ENCODE measurements around the gene SLC25A47.
"Not testable (repeated sequence)": the region's sequence is repeated elsewhere in the genome, so short reads cannot be mapped to it uniquely, and the experiment has no call there.

Gene SLC25A47

GRCh38 chr14:100323121-100323941, at the start of gene SLC25A47:
Gene SLC25A47, plus strand, starts transcription at chr14:100323339. Its CDS starts 76 bp downstream, at chr14:100323415.
- DNase-seq (ENCODE audit: low read depth in 3 of 3, low spot score in 1 of 3): no peak

GRCh38 chr14:100274250-100274649, 48.9 kb upstream of the SLC25A47 start:
- no peak for DNase-seq (ENCODE audit: low read depth in 3 of 3, low spot score in 1 of 3)

GRCh38 chr14:100275214-100275613, 47.9 kb upstream of the SLC25A47 start:
- DNase-seq (ENCODE audit: low read depth in 3 of 3, low spot score in 1 of 3): no peak

- DNase-seq (ENCODE audit: low read depth in 3 of 3, low spot score in 1 of 3): no peak
Observed at GRCh38 chr14:100278702-100279101, 44.4 kb upstream of the SLC25A47 start.

GRCh38 chr14:100279133-100279532, 44.0 kb upstream of the SLC25A47 start:
- DNase-seq (ENCODE audit: low read depth in 3 of 3, low spot score in 1 of 3): no peak

- DNase-seq (ENCODE audit: low read depth in 3 of 3, low spot score in 1 of 3): no peak
Observed at GRCh38 chr14:100279563-100279962, 43.6 kb upstream of the SLC25A47 start.

GRCh38 chr14:100281286-100282082, 41.7 kb upstream of the SLC25A47 start:
- DNase-seq (ENCODE audit: low read depth in 3 of 3, low spot score in 1 of 3): no peak

GRCh38 chr14:100282083-100282350, 41.1 kb upstream of the SLC25A47 start:
- DNase-seq (ENCODE audit: low read depth in 3 of 3, low spot score in 1 of 3): no peak

GRCh38 chr14:100282766-100283419, 40.2 kb upstream of the SLC25A47 start:
- no peak for DNase-seq (ENCODE audit: low read depth in 3 of 3, low spot score in 1 of 3)

GRCh38 chr14:100283436-100283835, 39.7 kb upstream of the SLC25A47 start:
- DNase-seq (ENCODE audit: low read depth in 3 of 3, low spot score in 1 of 3): not testable (repeated sequence)

- DNase-seq (ENCODE audit: low read depth in 3 of 3, low spot score in 1 of 3): no peak
Observed at GRCh38 chr14:100283984-100284881, 38.9 kb upstream of the SLC25A47 start.

GRCh38 chr14:100285021-100285912, 37.9 kb upstream of the SLC25A47 start:
- DNase-seq (ENCODE audit: low read depth in 3 of 3, low spot score in 1 of 3): peak; percentile 43 to 78 (median 66)

- no peak for DNase-seq (ENCODE audit: low read depth in 3 of 3, low spot score in 1 of 3)
Observed at GRCh38 chr14:100285913-100286400, 37.2 kb upstream of the SLC25A47 start.

- DNase-seq (ENCODE audit: low read depth in 3 of 3, low spot score in 1 of 3): no peak
Observed at GRCh38 chr14:100286484-100287191, 36.5 kb upstream of the SLC25A47 start.

GRCh38 chr14:100287202-100287997, 35.7 kb upstream of the SLC25A47 start:
- no peak for DNase-seq (ENCODE audit: low read depth in 3 of 3, low spot score in 1 of 3)

GRCh38 chr14:100287998-100288295, 35.2 kb upstream of the SLC25A47 start:
- not testable (repeated sequence) for DNase-seq (ENCODE audit: low read depth in 3 of 3, low spot score in 1 of 3)

- DNase-seq (ENCODE audit: low read depth in 3 of 3, low spot score in 1 of 3): no peak
Observed at GRCh38 chr14:100288382-100289185, 34.6 kb upstream of the SLC25A47 start.
